ENCODE data around the gene DNTT. TPM values are rescaled to one million over a fixed set of nuclear protein-coding genes. Genes with fewer than 3 reads are reported as not detected.

The DNTT gene
- total RNA-seq, 1 donor from 2014 or later: not detected

GRCh38 chr10:96321822-96322221 lies 17.6 kb downstream of the DNTT start:
- Mint-ChIP-seq H3K9me3 (ENCODE audit: unreplicated experiment) (no peaks in the 10 kb centered on the region), H3K36me3 (ENCODE audit: unreplicated experiment) (no peaks in the 10 kb centered on the region), H3K4me3 (ENCODE audit: unreplicated experiment) (no peak overlapping the region), H3K27ac (ENCODE audit: unreplicated experiment) (no peak overlapping the region), H3K4me1 (ENCODE audit: low read depth, unreplicated experiment) (no peaks in the 10 kb centered on the region), H3K27me3 (ENCODE audit: unreplicated experiment) (no peaks in the 10 kb centered on the region)
- DNase-seq: no peak
- TF ChIP-seq, protein P1, sequence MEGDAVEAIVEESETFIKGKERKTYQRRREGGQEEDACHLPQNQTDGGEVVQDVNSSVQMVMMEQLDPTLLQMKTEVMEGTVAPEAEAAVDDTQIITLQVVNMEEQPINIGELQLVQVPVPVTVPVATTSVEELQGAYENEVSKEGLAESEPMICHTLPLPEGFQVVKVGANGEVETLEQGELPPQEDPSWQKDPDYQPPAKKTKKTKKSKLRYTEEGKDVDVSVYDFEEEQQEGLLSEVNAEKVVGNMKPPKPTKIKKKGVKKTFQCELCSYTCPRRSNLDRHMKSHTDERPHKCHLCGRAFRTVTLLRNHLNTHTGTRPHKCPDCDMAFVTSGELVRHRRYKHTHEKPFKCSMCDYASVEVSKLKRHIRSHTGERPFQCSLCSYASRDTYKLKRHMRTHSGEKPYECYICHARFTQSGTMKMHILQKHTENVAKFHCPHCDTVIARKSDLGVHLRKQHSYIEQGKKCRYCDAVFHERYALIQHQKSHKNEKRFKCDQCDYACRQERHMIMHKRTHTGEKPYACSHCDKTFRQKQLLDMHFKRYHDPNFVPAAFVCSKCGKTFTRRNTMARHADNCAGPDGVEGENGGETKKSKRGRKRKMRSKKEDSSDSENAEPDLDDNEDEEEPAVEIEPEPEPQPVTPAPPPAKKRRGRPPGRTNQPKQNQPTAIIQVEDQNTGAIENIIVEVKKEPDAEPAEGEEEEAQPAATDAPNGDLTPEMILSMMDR (IDR thresholded peaks at IDR 0.05; ENCODE audit: partially characterized antibody, unreplicated experiment): no peak

- Mint-ChIP-seq H3K27ac (ENCODE audit: unreplicated experiment) (no peak overlapping the region), H3K36me3 (ENCODE audit: unreplicated experiment) (no peaks in the 10 kb centered on the region), H3K27me3 (ENCODE audit: unreplicated experiment) (no peaks in the 10 kb centered on the region), H3K4me1 (ENCODE audit: low read depth, unreplicated experiment) (no peaks in the 10 kb centered on the region), H3K4me3 (ENCODE audit: unreplicated experiment) (no peak overlapping the region), H3K9me3 (ENCODE audit: unreplicated experiment) (no peaks in the 10 kb centered on the region)
- TF ChIP-seq, protein P1 (IDR thresholded peaks at IDR 0.05; ENCODE audit: partially characterized antibody, unreplicated experiment): no peak
- DNase-seq: no peak
Observed at GRCh38 chr10:96322275-96322674, 18.0 kb downstream of the DNTT start.

DNA sequence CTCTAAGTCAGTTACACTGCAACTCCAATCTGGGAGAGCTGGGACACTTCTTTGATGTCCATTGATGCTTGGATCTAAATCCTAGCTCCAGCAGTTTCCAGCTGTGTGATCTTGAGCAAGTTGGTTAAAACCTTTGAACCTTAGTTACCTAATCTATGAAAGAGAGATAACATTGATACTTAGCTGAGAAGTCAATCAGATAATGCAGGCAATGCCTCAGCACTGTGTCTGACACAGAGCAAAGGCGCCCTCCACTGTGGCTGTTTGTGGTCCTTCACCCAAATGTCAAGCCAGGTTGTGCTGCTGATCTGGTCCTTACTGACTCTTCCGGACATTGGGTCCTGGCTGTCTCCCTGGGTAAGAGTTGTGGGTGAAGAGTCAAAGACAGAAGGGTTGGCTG lies 20.2 kb downstream of the DNTT start:
- TF ChIP-seq, protein P1 (IDR thresholded peaks at IDR 0.05; ENCODE audit: partially characterized antibody, unreplicated experiment): no peak
- Mint-ChIP-seq H3K9me3 (ENCODE audit: unreplicated experiment) (no peaks in the 10 kb centered on the region), H3K4me1 (ENCODE audit: low read depth, unreplicated experiment) (no peaks in the 10 kb centered on the region), H3K4me3 (ENCODE audit: unreplicated experiment) (no peak overlapping the region), H3K27me3 (ENCODE audit: unreplicated experiment) (no peaks in the 10 kb centered on the region), H3K27ac (ENCODE audit: unreplicated experiment) (no peak overlapping the region), H3K36me3 (ENCODE audit: unreplicated experiment) (no peaks in the 10 kb centered on the region)
- DNase-seq: no peak

DNA sequence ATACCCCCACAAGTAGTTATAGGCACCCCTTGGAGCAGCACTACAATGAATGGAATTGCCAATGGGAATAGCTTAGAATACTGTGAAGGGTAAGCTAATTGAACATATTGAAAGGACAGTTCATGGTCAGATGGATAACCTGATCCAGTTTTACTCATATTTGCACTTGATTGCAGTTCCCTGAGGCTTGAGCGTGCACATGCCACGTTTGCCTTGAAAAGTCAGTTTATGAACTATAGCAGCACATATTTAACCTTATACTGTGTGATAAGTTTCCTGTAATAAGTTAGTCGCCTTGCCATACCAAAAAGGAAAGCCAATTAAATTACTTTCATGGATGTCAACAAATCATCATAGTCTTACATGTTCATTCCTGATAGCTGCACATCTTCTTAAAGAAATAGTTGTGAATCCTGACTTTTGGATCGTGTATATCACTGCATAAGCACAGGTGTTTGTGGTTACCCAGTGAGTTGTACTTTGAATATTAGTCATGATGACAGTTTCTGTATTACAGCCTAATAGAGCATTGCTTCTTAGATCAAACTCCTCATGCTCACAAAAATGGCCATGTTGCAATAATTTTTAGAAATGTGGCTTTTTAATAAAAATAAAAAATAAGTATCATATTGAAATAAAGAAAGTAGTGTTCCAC lies 21.6 kb downstream of the DNTT start:
- DNase-seq: no peak

GRCh38 chr10:96327462-96327861 lies 23.2 kb downstream of the DNTT start:
- TF ChIP-seq, protein P1 (IDR thresholded peaks at IDR 0.05; ENCODE audit: partially characterized antibody, unreplicated experiment): no peak
- Mint-ChIP-seq H3K27ac (ENCODE audit: unreplicated experiment) (no peak overlapping the region), H3K9me3 (ENCODE audit: unreplicated experiment) (no peaks in the 10 kb centered on the region), H3K36me3 (ENCODE audit: unreplicated experiment) (no peaks in the 10 kb centered on the region), H3K4me3 (ENCODE audit: unreplicated experiment) (no peak overlapping the region), H3K4me1 (ENCODE audit: low read depth, unreplicated experiment) (no peaks in the 10 kb centered on the region), H3K27me3 (ENCODE audit: unreplicated experiment) (no peaks in the 10 kb centered on the region)
- no peak for DNase-seq

More for the DNA sequence above, 21.6 kb downstream of the DNTT start:
- TF ChIP-seq, protein P1 (IDR thresholded peaks at IDR 0.05; ENCODE audit: partially characterized antibody, unreplicated experiment): no peak
- no peaks in the 10 kb centered on the region for H3K27me3 Mint-ChIP-seq (ENCODE audit: unreplicated experiment)
- H3K9me3 Mint-ChIP-seq (ENCODE audit: unreplicated experiment): no peaks in the 10 kb centered on the region
- no peak overlapping the region for H3K4me3 Mint-ChIP-seq (ENCODE audit: unreplicated experiment)
- H3K27ac Mint-ChIP-seq (ENCODE audit: unreplicated experiment): no peak overlapping the region
- H3K4me1 Mint-ChIP-seq (ENCODE audit: low read depth, unreplicated experiment): no peaks in the 10 kb centered on the region
- H3K36me3 Mint-ChIP-seq (ENCODE audit: unreplicated experiment): no peaks in the 10 kb centered on the region

All from glutamatergic neuron (in vitro differentiated cells).